NT2/D1 (cell line): Measurements from ENCODE around the gene VCL.
A peak's percentile ranks its signal among the peaks of the same experiment; 100 is the strongest.
"Not testable (repeated sequence)": the region's sequence is repeated elsewhere in the genome, so short reads cannot be mapped to it uniquely, and the experiment has no call there.

Experiments used
- DNase-seq: peaks from one replicate; pipeline ENCODE4 v3.0.0-alpha.2; 2011; ENCODE audit warnings: low read depth, low spot score
- H3K27me3 ChIP-seq: 2 replicates; pipeline ENCODE4 v1.6.0; 2011; ENCODE audit warnings: mild to moderate bottlenecking; ENCODE audit not compliant: insufficient read length, insufficient read depth
- H3K36me3 ChIP-seq: 2 replicates; pipeline ENCODE4 v1.6.1; 2011; ENCODE audit warnings: mild to moderate bottlenecking, low read length, mixed read lengths; ENCODE audit not compliant: insufficient read depth, insufficient read length
- H3K4me1 ChIP-seq: 2 replicates; pipeline ENCODE4 v1.5.1; 2011; ENCODE audit not compliant: insufficient read depth, insufficient read length
- H3K4me3 ChIP-seq: 2 replicates; pipeline ENCODE4 v1.5.1; 2011; ENCODE audit warnings: low read depth; ENCODE audit not compliant: insufficient read length
- H3K9ac ChIP-seq: 2 replicates; pipeline ENCODE4 v1.6.0; 2011; ENCODE audit warnings: low read depth; ENCODE audit not compliant: insufficient read length
- H3K9me3 ChIP-seq: 2 replicates; pipeline ENCODE4 v1.5.1; 2011; ENCODE audit warnings: mild to moderate bottlenecking, low read length; ENCODE audit not compliant: insufficient read depth
- SUZ12 ChIP-seq: IDR thresholded peaks from 2 replicates; pipeline ENCODE4 v1.6.1; 2011; ENCODE audit not compliant: insufficient read length, insufficient read depth; ENCODE audit errors: extremely low read depth
- YY1 ChIP-seq: IDR thresholded peaks from 2 replicates; pipeline ENCODE4 v1.6.1; 2011; ENCODE audit not compliant: insufficient read length, insufficient read depth
- ZNF274 ChIP-seq: IDR thresholded peaks from 2 replicates; pipeline ENCODE4 v1.6.1; 2011; ENCODE audit warnings: mild to moderate bottlenecking, low read depth, low read length

The VCL gene

DNA sequence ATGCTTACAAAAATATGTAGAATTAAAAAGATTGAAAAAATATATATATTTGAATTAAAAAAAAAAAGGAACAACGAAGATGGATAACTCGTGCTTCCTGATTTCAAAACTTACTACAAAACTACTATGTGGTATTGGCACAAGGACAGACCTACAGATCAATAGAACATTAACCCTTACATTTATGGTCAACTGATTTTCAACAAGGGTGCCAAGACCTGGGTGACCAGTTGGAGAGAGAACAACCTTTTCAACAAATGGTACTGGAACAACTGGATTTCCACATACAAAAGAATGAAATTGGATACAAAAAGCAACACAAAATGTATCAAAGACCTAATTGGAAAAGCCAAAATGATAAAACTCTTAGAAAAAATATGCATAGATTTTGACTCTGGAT lies 142.6 kb downstream of the VCL start:
- H3K9me3 ChIP-seq = no peaks in the 10 kb centered on the region
- H3K27me3 ChIP-seq = no peaks in the 10 kb centered on the region
- H3K9ac ChIP-seq = no peak overlapping the region
- no peak for TF ChIP-seq SUZ12
- no peak for TF ChIP-seq ZNF274
- TF ChIP-seq YY1 = no peak
- peaks cover 32% of the 10 kb centered on the region for H3K36me3 ChIP-seq
- H3K4me3 ChIP-seq = no peak overlapping the region
- no peak for DNase-seq
- H3K4me1 ChIP-seq = no peaks in the 10 kb centered on the region

DNA sequence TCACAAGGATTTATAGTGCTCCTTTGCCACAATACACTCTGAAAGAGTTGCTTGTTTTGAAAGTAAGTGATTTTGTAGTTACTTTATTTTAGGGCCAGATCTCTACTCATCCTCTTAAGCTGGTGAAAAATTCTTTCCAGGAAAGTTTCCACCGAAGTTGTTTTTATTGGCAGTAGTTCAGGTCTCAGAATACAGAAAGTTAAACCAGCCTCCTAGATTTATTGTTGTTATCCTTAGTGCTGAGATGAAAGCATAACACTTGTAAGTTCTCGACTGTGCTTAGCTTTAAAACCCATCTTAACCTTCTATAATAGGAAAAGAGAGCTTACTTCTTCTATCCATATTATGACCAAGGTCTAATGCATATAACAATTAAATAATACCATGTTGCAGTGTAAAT lies 147.2 kb downstream of the VCL start:
- Histone ChIP-seq H3K4me3 (no peak overlapping the region), H3K9ac (no peak overlapping the region), H3K4me1 (no peaks in the 10 kb centered on the region), H3K36me3 (peaks cover 19% of the 10 kb centered on the region), H3K9me3 (no peaks in the 10 kb centered on the region), H3K27me3 (no peaks in the 10 kb centered on the region)
- TF ChIP-seq ZNF274 = no peak
- TF ChIP-seq YY1 = no peak
- TF ChIP-seq SUZ12 = no peak
- DNase-seq = no peak

DNA sequence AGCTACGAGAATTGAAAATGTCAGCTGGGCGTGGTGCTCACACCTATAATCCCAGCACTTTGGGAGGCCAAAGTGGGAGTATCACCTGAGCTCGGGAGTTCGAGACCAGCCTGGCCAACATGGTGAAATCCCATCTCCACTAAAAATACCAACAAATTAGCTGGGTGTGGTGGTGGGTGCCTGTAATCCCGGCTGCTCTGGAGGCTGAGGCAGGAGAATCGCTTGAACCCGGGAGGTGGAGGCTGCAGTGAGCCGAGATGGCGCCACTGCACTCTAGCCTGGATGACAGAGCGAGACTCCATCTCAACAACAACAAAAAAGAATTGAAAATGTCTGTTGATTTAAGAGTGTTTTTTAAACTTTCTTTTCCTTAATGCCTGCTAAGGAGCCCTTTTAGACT lies 149.1 kb downstream of the VCL start:
- H3K9me3 ChIP-seq, H3K27me3 ChIP-seq, DNase-seq, H3K9ac ChIP-seq, H3K4me3 ChIP-seq, H3K4me1 ChIP-seq: not testable (repeated sequence)
- peaks cover 19% of the 10 kb centered on the region for H3K36me3 ChIP-seq

DNA sequence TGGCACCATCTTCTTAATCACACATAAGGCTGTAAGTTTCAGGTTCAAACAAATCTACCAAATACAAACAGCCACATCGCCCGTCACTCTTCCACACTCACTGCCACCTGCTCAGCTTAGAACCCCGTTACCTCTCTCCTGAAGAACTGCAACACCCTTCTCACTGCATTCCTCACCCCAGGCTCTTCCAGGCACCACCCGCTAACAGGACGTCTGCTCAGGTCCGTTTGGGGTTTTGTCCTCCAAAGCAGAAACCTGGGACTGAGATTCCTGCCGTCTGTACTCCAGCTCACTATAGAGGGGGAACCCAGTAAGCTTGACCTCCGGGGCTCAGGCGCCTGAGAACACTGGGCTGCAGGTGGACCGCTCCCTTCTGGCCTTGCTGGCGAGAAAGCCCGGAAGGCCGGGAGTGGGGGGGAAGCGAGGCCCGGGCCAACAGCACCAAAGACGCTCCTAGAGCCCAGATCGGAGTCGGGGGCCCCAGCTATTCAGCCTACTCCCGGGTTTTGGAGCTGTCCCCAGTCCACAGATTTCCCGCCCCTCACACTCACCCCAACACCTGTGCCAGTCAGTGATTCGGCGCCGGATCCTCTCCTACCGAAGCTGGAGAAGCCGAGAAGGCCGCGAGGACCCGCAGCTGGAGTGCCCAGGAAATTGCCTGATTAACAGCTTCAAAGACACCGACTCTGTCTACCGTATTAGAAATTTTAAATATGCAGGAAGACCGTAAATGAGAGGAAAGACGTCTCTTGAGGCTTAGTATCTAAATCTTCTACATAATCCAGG lies 152.5 kb downstream of the VCL start, which contains the start of gene AP3M1:
AP3M1 (minus strand) TSS at position 625 of the 786 bp plus-strand sequence. CDS start 12,449 bp downstream, outside the sequence.
- Histone ChIP-seq H3K4me1 (no peaks in the 10 kb centered on the region), H3K36me3 (peaks cover 17% of the 10 kb centered on the region), H3K9me3 (no peaks in the 10 kb centered on the region), H3K9ac (peak within 1 kb of the TSS; percentile 95), H3K27me3 (no peaks in the 10 kb centered on the region), H3K4me3 (peak within 1 kb of the TSS; percentile 98)
- DNase-seq = peak; percentile 70
- TF ChIP-seq YY1 = no peak
- TF ChIP-seq SUZ12 = no peak
- TF ChIP-seq ZNF274 = no peak

DNA sequence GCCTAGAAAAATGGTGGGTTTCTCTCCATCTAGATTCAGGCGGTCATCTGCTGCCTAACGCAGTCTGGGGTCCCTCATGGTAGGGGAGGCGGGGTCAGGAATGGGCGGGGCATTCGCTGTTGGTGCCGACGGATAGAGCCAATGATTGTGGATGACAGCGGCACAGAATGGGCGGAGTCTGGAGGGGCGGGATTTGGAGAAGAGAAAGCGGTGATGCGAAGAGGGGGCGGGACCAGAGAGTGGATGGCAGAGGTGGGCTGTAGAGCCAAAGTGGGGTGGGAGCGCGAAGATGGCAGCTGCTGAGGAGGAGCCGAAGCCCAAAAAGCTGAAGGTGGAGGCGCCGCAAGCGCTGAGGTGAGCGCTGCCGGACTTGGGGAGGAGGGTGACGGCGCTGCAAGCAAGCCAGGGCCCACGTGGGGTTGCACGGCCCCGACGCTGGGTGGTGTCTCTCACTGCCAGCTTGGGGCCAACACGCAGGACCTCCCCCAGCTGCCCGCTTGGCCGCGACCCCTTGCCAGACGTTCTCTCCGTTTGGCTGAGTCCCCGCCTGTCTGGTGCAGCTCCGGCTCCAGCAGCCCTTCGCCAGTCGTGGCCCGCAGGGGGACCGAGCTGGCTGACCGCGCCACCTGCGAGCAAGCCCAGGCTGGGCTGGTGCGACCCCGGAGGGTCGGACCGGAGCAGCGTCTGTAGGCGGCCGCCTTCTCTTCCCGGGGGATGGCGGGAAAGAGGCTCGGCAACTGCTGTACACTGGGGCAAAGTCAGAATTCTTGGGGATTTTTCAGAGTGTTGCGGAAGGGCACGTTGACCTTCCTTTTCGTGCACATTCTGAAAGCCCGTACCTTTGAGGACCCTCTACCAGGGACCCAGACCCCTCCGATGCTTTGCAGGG lies 153.3 kb downstream of the VCL start, which contains the start of gene ADK:
ADK (plus strand) TSS at position 232 of the 889 bp plus-strand sequence; CDS start at position 290, 58 bp downstream.
- H3K9ac ChIP-seq = peak within 1 kb of the TSS; percentile 95
- H3K36me3 ChIP-seq = peaks cover 13% of the 10 kb centered on the region
- H3K4me3 ChIP-seq = peak within 1 kb of the TSS; percentile 98
- no peak for TF ChIP-seq SUZ12
- TF ChIP-seq ZNF274 = no peak
- no peak for TF ChIP-seq YY1
- no peaks in the 10 kb centered on the region for H3K27me3 ChIP-seq
- no peaks in the 10 kb centered on the region for H3K9me3 ChIP-seq
- no peaks in the 10 kb centered on the region for H3K4me1 ChIP-seq
- peak; percentile 96 for DNase-seq

DNA sequence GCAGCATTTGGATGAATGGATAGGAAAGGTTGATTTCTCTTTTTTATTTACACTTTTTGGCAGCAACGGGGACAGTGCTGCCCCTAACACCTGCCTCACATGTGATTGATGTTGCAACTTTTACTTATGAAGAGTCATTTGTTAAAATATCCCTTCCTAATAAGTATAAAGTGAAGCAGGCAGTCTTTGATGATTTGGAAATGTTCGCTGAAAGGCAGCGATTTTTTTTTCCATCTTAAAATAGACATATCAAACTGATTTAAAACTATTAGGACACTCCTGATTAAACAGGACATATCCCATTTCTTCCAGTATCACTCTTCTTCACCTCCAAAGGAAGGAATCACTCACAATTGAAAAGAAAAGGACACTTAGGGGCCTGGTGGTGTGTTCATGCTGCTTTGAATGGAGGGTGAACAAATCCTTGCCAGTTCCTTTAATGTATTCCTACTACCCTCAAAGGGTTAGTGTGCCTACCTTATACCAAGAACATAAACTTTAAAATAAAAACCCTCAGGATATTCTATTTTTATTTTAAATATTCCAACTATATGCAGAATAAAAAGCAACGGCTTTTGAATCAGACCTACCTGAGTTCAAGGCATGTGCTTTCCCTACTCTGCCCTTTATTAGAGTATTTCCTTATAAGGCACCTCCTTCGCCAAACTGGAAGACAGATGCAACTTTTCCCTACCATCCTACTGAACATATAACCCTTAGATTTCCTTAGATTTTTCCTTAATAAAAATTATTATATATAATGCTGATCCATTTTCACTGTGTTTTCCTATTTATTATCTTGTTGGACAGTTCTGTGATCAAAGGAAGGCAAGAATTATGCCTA lies 154.2 kb downstream of the VCL start:
- H3K9me3 ChIP-seq = no peaks in the 10 kb centered on the region
- peaks cover 10% of the 10 kb centered on the region for H3K36me3 ChIP-seq
- peak overlapping the region; percentile 98 for H3K4me3 ChIP-seq
- TF ChIP-seq ZNF274 (no peak), SUZ12 (no peak), YY1 (no peak)
- DNase-seq = no peak
- no peaks in the 10 kb centered on the region for H3K4me1 ChIP-seq
- H3K9ac ChIP-seq = peak overlapping the region; percentile 95
- H3K27me3 ChIP-seq = no peaks in the 10 kb centered on the region
